ENCODE results near the gene MYBL2. TPM values are rescaled to one million over a fixed set of nuclear protein-coding genes. Genes with fewer than 3 reads are reported as not detected.

MYBL2 gene
- total RNA-seq, 2 experiments from 2014 or later = 73.5 to 76.6 TPM

DNA sequence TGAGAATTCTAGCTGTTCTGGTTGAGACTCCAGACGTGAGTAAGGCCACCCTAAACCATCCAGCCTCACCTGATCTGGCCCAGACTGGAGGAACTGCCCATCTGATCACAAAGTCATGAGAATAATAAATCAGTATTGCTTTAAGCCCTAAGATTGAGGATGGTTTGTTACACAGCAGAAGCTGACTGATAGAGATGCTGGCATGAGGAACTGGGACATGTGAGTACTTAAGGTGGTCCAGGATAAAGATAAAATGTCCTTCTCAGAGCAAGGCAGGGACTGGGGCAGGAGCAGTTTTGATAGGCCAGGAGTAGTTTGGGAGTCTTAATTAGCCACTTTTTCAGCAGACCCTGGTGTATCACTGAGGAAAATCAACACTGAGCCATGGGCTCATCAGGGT is 53.1 kb downstream of the MYBL2 start:
- Mint-ChIP-seq H3K4me1 (peaks cover 4% of the 10 kb centered on the region), H3K36me3 (ENCODE audit: low read depth) (peaks cover 12% of the 10 kb centered on the region), H3K27ac (no peak overlapping the region), H3K4me3 (no peak overlapping the region), H3K27me3 (no peaks in the 10 kb centered on the region), H3K9me3 (no peaks in the 10 kb centered on the region)
- no peak for DNase-seq
- CTCF ChIA-PET = interaction anchor here (0.6 kb wide), 1 partner anchor 121 kb away, joined by 4 read pairs; no protein-coding TSS in a partner anchor
- POLR2A ChIA-PET = no interaction called here

DNA sequence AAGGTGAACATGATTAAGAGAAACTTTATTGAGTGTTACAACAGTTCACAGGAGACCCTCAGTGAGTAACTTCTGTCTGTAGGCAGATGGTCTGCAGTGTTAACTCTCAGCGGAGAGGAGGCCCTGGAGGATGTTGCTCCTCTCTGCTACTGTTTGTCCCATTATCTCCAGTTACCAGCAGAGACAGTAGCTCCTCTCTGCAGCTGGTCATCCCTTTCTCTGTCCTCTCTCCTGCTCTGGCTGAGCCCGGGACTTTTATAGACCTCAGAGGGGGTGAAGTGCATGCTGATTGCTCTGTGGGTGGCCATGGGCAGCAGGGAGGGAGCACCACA is 54.1 kb downstream of the MYBL2 start:
- Mint-ChIP-seq H3K9me3 (no peaks in the 10 kb centered on the region), H3K4me1 (peaks cover 4% of the 10 kb centered on the region), H3K27ac (no peak overlapping the region), H3K27me3 (no peaks in the 10 kb centered on the region), H3K36me3 (ENCODE audit: low read depth) (peaks cover 6% of the 10 kb centered on the region), H3K4me3 (no peak overlapping the region)
- ChIA-PET CTCF (no interaction called here), POLR2A (no interaction called here)
- no peak for DNase-seq

DNA sequence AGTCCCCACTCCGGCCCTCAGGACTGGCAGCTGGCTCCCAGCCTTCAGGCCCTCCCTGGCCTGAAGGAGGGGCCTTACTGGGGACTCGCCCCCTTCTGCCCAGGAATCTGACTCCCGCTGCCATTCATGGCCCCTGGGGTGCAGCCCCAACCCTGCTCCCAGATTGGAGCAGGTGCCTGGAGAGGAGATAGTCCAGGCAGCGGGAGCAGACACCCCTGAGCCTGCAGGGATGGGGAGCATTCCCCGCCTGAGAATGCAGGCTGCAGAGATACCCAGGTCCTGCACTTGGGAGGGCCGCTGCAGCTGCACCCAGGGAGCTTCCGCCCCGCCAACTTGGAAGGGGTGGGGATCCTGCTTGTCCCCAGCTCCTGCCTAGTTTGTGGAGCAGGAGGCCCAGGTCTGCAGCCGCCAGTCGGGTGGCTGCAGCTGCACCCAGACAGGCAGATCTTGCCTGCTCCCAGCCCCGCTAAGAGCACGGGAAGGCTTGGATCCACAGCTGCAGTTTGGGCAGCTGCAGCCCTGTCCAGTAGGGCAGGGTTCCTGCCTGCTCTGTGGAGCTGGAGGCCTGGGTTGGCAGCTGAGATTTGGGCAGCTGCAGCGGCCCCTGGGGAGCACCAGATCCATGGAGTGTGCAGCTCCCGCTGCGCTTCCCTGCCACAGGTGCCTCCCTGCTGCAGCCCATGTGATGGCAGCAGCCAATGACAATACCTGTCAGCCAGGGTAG is 54.7 kb downstream of the MYBL2 start:
- Mint-ChIP-seq H3K36me3 (ENCODE audit: low read depth) (peaks cover 6% of the 10 kb centered on the region), H3K27ac (no peak overlapping the region), H3K4me3 (no peak overlapping the region), H3K9me3 (no peaks in the 10 kb centered on the region), H3K4me1 (peaks cover 4% of the 10 kb centered on the region), H3K27me3 (no peaks in the 10 kb centered on the region)
- no peak for DNase-seq
- POLR2A ChIA-PET = no interaction called here
- CTCF ChIA-PET = no interaction called here

DNA sequence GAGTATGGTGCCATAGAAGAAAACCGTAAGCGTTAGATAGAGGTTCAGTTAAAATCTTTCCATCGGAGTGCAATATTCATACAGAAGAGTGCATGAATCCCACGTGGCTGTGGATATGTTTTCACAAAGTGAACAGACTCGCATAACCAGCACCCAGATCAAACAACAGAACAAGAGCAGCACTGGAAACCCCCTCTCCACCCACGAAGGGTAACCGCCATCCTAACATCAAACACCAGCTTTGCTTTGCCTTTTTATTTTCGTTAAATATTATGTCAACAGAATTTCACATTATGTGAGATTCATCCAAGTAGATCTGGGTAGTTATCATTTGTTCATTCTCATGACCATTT is 55.2 kb downstream of the MYBL2 start:
- no peak for DNase-seq
- H3K4me1 Mint-ChIP-seq = peaks cover 4% of the 10 kb centered on the region
- CTCF ChIA-PET = no interaction called here

DNA sequence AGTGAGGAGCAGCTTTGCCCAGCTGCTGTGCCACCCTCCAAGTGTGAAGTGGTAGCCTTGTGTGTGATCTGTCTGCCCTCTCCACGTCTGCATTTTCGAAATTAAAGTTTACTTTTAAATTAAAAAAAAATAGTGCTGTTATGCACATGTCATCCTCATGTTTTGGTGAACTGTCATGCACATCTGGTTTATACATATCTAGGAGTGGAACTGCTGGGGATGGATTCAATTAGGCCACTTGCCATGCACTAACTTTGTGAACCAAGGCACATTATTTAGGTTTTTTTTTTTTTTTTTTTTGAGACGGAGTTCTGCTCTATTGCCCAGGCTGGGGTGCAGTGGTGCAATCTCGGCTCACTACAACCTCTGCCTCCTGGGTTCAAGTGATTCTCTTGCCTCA is 56.3 kb downstream of the MYBL2 start:
- no peak for DNase-seq
- Mint-ChIP-seq H3K27ac (no peak overlapping the region), H3K4me3 (no peak overlapping the region), H3K27me3 (no peaks in the 10 kb centered on the region), H3K36me3 (ENCODE audit: low read depth) (peaks cover 6% of the 10 kb centered on the region), H3K4me1 (peaks cover 7% of the 10 kb centered on the region), H3K9me3 (no peaks in the 10 kb centered on the region)
- ChIA-PET POLR2A (no interaction called here), CTCF (no interaction called here)

More for the DNA sequence above, 55.2 kb downstream of the MYBL2 start:
- POLR2A ChIA-PET = no interaction called here
- Mint-ChIP-seq H3K36me3 (ENCODE audit: low read depth) (peaks cover 6% of the 10 kb centered on the region), H3K27me3 (no peaks in the 10 kb centered on the region), H3K4me3 (no peak overlapping the region), H3K9me3 (no peaks in the 10 kb centered on the region), H3K27ac (no peak overlapping the region)

DNA sequence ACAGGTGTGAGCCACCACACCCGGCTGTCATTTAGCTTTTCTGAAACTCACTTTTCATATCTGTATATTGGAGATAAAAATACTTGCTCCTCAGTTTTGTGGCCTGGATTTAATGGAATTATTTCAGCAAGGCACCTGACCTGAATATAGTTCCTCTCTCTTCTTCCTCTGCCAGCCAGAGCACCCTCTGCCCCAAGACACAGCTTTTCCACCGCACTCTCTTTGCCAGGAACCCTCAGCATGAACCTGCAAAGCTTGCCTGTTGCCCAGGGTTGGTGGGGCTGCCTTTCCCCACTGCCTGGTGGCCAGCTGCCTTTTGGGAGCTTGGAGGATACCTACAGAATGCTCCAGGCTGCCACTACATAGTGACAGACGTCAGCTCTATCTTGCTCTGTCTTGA is 56.8 kb downstream of the MYBL2 start:
- H3K9me3 Mint-ChIP-seq = peaks cover under 1% of the 10 kb centered on the region
- no peak overlapping the region for H3K27ac Mint-ChIP-seq
- ChIA-PET POLR2A (no interaction called here), CTCF (no interaction called here)
- H3K27me3 Mint-ChIP-seq = no peaks in the 10 kb centered on the region
- DNase-seq = no peak
- peaks cover 6% of the 10 kb centered on the region for H3K36me3 Mint-ChIP-seq (ENCODE audit: low read depth)
- peaks cover 11% of the 10 kb centered on the region for H3K4me1 Mint-ChIP-seq
- no peak overlapping the region for H3K4me3 Mint-ChIP-seq

DNA sequence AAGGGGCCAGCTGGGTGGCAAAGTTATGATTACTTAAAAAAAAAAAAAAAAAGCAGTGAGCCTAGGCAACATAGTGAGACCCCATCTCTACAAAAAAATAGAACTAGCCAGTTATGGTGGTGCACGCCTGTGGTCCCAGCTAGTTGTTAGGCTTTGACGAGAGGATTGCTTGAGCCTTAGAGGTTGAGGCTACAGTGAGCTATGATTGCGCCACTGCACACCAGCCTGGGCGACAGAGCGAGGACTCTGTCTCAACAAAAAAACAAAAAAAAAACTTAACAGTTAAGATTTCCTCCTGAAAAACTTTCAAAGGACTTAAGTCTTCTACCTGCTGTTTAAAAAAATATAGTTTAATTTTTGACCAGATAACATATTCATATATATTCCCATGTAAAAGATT is 57.5 kb downstream of the MYBL2 start:
- Mint-ChIP-seq H3K4me3 (no peak overlapping the region), H3K27ac (no peak overlapping the region), H3K27me3 (no peaks in the 10 kb centered on the region), H3K9me3 (peaks cover 3% of the 10 kb centered on the region), H3K36me3 (ENCODE audit: low read depth) (no peaks in the 10 kb centered on the region), H3K4me1 (peaks cover 18% of the 10 kb centered on the region)
- DNase-seq = no peak
- ChIA-PET CTCF (no interaction called here), POLR2A (no interaction called here)

DNA sequence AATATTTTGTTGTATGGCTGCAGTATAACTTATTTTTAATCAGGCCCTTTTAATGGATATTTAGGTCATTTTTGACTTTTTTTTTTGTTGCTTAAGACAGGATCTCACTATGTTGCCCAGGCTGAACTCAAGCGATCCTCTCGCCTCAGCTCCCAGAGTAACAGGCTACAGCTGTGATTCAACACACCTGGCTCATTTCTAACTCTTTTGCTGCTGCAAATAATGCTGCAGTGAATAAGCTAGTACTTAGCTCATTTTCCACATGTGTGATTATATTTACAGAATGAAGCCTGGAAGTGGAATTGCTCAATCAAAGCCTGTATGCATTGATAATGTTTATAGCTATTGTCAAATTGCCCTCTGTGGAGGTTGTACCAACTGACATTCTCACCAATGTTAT is 58.8 kb downstream of the MYBL2 start:
- CTCF ChIA-PET = interaction anchor here (1.1 kb wide), 1 partner anchor 25 kb away, joined by 4 read pairs; no protein-coding TSS in a partner anchor
- H3K9me3 Mint-ChIP-seq = peaks cover 3% of the 10 kb centered on the region
- H3K27ac Mint-ChIP-seq = no peak overlapping the region
- H3K27me3 Mint-ChIP-seq = no peaks in the 10 kb centered on the region
- H3K36me3 Mint-ChIP-seq (ENCODE audit: low read depth) = no peaks in the 10 kb centered on the region
- POLR2A ChIA-PET = no interaction called here
- H3K4me1 Mint-ChIP-seq = peaks cover 18% of the 10 kb centered on the region
- DNase-seq = no peak
- H3K4me3 Mint-ChIP-seq = no peak overlapping the region

DNA sequence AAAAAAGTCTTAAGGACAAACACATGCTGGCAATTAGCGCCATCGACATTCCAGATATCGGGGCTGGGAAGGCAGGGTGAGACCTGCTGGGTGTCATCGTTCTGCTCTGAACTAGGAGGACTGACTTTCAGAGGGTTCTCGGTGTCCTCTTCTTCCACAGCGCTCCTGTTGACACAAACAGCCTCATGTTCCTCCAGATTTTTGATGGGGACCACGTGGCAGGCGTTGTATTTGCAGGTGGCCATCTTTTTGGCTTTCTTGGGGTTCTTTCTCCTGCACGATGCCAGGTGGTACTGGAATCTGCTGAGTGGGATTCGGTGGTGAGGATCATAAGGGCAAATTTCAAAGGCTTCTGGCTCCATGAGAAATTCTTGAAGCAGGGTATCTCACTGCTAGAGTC is 59.4 kb downstream of the MYBL2 start:
- H3K9me3 Mint-ChIP-seq = peaks cover 3% of the 10 kb centered on the region
- POLR2A ChIA-PET = no interaction called here
- H3K4me3 Mint-ChIP-seq = no peak overlapping the region
- H3K27me3 Mint-ChIP-seq = no peaks in the 10 kb centered on the region
- no peak for DNase-seq
- peaks cover 19% of the 10 kb centered on the region for H3K4me1 Mint-ChIP-seq
- CTCF ChIA-PET = interaction anchor here (1.1 kb wide), 1 partner anchor 25 kb away, joined by 4 read pairs; no protein-coding TSS in a partner anchor
- no peak overlapping the region for H3K27ac Mint-ChIP-seq
- no peaks in the 10 kb centered on the region for H3K36me3 Mint-ChIP-seq (ENCODE audit: low read depth)

DNA sequence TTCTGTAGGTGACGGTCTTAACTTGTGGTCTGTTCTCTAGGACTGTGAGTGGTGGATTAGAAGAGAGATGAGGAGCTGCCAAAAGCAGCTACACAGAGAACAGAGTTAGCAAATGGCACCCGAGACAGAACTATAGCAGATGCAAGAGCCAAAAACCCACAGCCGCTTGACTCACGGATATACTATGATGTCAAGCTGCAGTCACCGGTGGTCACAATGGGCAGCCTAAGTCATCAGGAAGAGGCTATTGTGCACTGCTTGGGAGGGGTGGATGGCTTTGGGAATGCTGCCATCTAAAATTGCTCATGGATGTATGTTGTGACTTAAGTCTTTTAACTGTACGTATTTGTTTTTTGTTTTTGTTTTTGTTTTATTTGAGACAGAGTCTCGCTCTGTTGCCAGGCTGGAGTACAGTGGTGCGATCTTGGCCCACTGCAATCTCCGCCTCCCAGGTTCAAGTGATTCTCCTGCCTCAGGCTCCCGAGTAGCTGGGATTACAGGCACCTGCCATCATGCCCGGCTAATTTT is 60.0 kb downstream of the MYBL2 start, which contains the start of gene GTSF1L:
TSS of gene GTSF1L (minus strand) at position 192 of the 528 bp plus-strand sequence. CDS start 308 bp downstream, outside the sequence.
- Mint-ChIP-seq H3K27ac (no peak within 1 kb of the TSS), H3K27me3 (no peaks in the 10 kb centered on the region), H3K9me3 (peaks cover 3% of the 10 kb centered on the region), H3K4me3 (no peak within 1 kb of the TSS), H3K36me3 (ENCODE audit: low read depth) (no peaks in the 10 kb centered on the region), H3K4me1 (peaks cover 20% of the 10 kb centered on the region)
- ChIA-PET CTCF (interaction anchor here (1.1 kb wide), 1 partner anchor 35 kb away, joined by 5 read pairs; no protein-coding TSS in a partner anchor), POLR2A (no interaction called here)
- no peak for DNase-seq

DNA sequence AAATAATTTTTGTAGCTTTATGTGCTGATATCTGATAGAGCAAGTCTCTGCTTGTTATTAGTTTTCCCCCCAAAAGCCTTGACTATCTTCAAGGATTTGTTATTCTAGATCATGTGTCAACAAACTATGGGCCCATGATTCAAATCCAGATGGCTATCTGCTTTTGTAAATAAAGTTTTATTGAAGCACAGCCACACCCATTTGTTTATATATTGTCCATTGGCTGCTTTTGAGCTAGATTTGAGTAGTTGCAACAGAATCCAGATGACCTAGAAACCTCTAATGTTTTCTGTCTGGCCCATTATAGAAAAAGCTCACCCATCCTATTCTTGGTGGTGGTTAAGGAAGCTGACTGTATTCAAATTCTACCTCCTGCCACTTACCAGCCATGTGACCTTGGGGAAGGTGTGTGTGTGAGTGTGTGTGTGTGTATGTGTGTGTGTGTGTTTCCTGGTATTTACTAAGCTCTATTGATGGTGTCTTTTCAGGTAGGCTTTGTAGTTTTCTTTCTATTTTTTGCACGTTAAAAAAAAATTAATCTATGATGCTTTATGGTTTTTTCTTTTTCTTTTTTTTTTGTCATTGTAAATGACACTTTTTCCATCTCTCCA is 61.2 kb downstream of the MYBL2 start:
- H3K4me3 Mint-ChIP-seq = no peak overlapping the region
- no peak overlapping the region for H3K27ac Mint-ChIP-seq
- H3K36me3 Mint-ChIP-seq (ENCODE audit: low read depth) = no peaks in the 10 kb centered on the region
- ChIA-PET POLR2A (interaction anchor here (0.9 kb wide), 1 partner anchor 23 kb away, joined by 3 read pairs; no protein-coding TSS in a partner anchor), CTCF (interaction anchor here (1.1 kb wide), 1 partner anchor 36 kb away, joined by 5 read pairs; no protein-coding TSS in a partner anchor)
- H3K27me3 Mint-ChIP-seq = no peaks in the 10 kb centered on the region
- DNase-seq = no peak
- H3K4me1 Mint-ChIP-seq = peaks cover 17% of the 10 kb centered on the region
- H3K9me3 Mint-ChIP-seq = peaks cover 3% of the 10 kb centered on the region

DNA sequence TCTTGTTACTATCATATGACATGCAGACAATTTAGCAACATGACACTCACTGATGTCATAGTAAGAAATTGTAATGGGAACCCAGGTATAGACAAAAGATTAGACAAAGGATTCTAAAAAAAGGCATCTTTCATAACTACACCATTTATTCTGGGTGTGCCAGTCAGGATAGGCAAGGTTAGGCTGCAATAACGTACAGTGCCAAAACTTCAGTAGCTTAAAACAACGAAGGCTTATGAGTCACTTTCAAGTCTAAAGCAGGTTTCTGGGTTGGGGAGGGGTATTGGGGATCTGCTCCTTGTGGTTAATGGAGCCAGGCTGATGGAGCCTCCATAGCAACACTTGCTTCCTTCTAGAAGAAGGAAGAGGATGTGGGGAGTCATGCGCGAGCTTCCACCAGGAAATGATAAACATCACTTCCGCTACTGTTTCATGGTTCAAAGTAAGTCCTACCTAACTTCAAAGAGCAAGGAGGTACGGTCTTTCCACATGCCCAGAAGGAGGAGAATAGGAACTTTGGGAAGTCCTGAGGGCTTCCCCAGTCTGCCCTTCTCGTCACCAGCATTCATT is 61.9 kb downstream of the MYBL2 start:
- Mint-ChIP-seq H3K27me3 (no peaks in the 10 kb centered on the region), H3K36me3 (ENCODE audit: low read depth) (no peaks in the 10 kb centered on the region), H3K27ac (no peak overlapping the region), H3K4me1 (peaks cover 20% of the 10 kb centered on the region), H3K4me3 (no peak overlapping the region), H3K9me3 (peaks cover 3% of the 10 kb centered on the region)
- ChIA-PET POLR2A (interaction anchor here (0.9 kb wide), 1 partner anchor 22 kb away, joined by 3 read pairs; no protein-coding TSS in a partner anchor), CTCF (interaction anchor here (1.3 kb wide), 1 partner anchor 22 kb away, joined by 3 read pairs; no protein-coding TSS in a partner anchor)
- no peak for DNase-seq

DNA sequence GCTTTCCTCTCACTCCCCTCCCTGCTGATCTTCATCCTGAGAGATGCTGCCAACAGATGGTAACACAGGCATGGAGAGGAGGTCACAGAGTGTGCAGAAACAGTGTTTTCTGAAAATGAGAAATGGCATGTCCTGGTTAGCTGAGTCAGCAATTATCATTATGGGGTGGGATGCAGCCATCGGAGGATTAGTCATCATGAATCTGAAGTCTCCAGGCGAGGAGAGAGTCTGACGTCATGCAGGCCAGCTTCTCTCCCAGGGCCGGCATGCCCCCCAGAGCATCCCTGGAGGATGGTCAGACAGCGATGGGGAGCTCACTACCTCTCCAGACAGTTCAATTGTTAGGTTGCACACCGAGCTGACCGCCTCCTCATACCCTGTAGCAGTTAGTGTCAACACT is 64.6 kb downstream of the MYBL2 start:
- H3K4me3 Mint-ChIP-seq = no peak overlapping the region
- H3K4me1 Mint-ChIP-seq = peaks cover 21% of the 10 kb centered on the region
- no peak for DNase-seq
- H3K36me3 Mint-ChIP-seq (ENCODE audit: low read depth) = no peaks in the 10 kb centered on the region
- CTCF ChIA-PET = no interaction called here
- H3K27ac Mint-ChIP-seq = no peak overlapping the region
- H3K9me3 Mint-ChIP-seq = peaks cover 3% of the 10 kb centered on the region
- POLR2A ChIA-PET = no interaction called here
- no peaks in the 10 kb centered on the region for H3K27me3 Mint-ChIP-seq
